ENCODE data around the gene SEPTIN8. TPM values are rescaled to one million over a fixed set of nuclear protein-coding genes. Genes with fewer than 3 reads are reported as not detected.

SEPTIN8 gene
- 10 to 100 TPM; 25.2 to 27.1 TPM for total RNA-seq

GRCh38 chr5:132777209-132778069, at the start of gene SEPTIN8:
Gene SEPTIN8 (minus strand): TSS chr5:132777239. CDS start chr5:132777137, 102 bp downstream.
- ChIA-PET POLR2A (interaction anchor here (0.8 to 1.3 kb wide), 3 partner anchors 14 to 27 kb away, joined by 3 to 7 read pairs (median 4); no protein-coding TSS in a partner anchor), CTCF (interaction anchor here (2.8 to 2.9 kb wide), 2 partner anchors 31 to 42 kb away, joined by 9 to 12 read pairs; partner anchors contain the start of gene CCNI2)
- no peak for TF ChIP-seq CTCF (IDR thresholded peaks at IDR 0.05)
- intact Hi-C loops (cut with micrococcal nuclease) = no loop called here
- H3K9me3 Mint-ChIP-seq = no peaks in the 10 kb centered on the region
- peak; percentile 52 for DNase-seq
- peaks cover 8% of the 10 kb centered on the region for H3K4me1 Mint-ChIP-seq (ENCODE audit: low read depth)
- no peak within 1 kb of the TSS for H3K27ac Mint-ChIP-seq
- peak within 1 kb of the TSS; percentile 67 for H3K4me3 Mint-ChIP-seq
- H3K36me3 Mint-ChIP-seq (ENCODE audit: low read depth) = no peaks in the 10 kb centered on the region
- peak; percentile 74 for ATAC-seq
- H3K27me3 Mint-ChIP-seq = peaks cover 20% of the 10 kb centered on the region

GRCh38 chr5:132826424-132827082, 49.5 kb upstream of the SEPTIN8 start:
- POLR2A ChIA-PET = interaction anchor here (2.1 kb wide), 1 partner anchor 13 kb away, joined by 9 read pairs; the partner anchor contains the start of gene SOWAHA
- H3K36me3 Mint-ChIP-seq (ENCODE audit: low read depth) = no peaks in the 10 kb centered on the region
- H3K27ac Mint-ChIP-seq = no peak overlapping the region
- ATAC-seq (no peak), DNase-seq (no peak)
- H3K4me1 Mint-ChIP-seq (ENCODE audit: low read depth) = peaks cover 7% of the 10 kb centered on the region
- H3K27me3 Mint-ChIP-seq = peaks cover 58% of the 10 kb centered on the region
- CTCF ChIA-PET = interaction anchor here (0.6 to 3.2 kb wide), 7 partner anchors 12 to 326 kb away, joined by 3 to 15 read pairs (median 3); partner anchors contain the start of gene HSPA4
- intact Hi-C loops (cut with micrococcal nuclease) = loop anchor here (10.0 kb wide), 1 partner anchor 442 kb away; no protein-coding TSS in a partner anchor
- no peaks in the 10 kb centered on the region for H3K9me3 Mint-ChIP-seq
- TF ChIP-seq CTCF (IDR thresholded peaks at IDR 0.05) = no peak
- H3K4me3 Mint-ChIP-seq = peak overlapping the region; percentile 41

GRCh38 chr5:132825834-132826391, 48.9 kb upstream of the SEPTIN8 start:
- Mint-ChIP-seq H3K4me1 (ENCODE audit: low read depth) (peaks cover 6% of the 10 kb centered on the region), H3K36me3 (ENCODE audit: low read depth) (no peaks in the 10 kb centered on the region), H3K4me3 (peak overlapping the region; percentile 41), H3K9me3 (no peaks in the 10 kb centered on the region), H3K27me3 (peaks cover 56% of the 10 kb centered on the region), H3K27ac (no peak overlapping the region)
- peak; percentile 51 for DNase-seq
- POLR2A ChIA-PET = interaction anchor here (2.1 kb wide), 1 partner anchor 12 kb away, joined by 9 read pairs; the partner anchor contains the start of gene SOWAHA
- peak; percentile 45 for ATAC-seq
- intact Hi-C loops (cut with micrococcal nuclease) = loop anchor here (10.0 kb wide), 1 partner anchor 441 kb away; no protein-coding TSS in a partner anchor
- CTCF ChIA-PET = interaction anchor here (0.6 to 3.2 kb wide), 8 partner anchors 11 to 325 kb away, joined by 3 to 15 read pairs (median 3); partner anchors contain the start of gene HSPA4
- TF ChIP-seq CTCF (IDR thresholded peaks at IDR 0.05) = no peak

GRCh38 chr5:132825033-132825833, 48.2 kb upstream of the SEPTIN8 start:
- Mint-ChIP-seq H3K4me1 (ENCODE audit: low read depth) (peaks cover 6% of the 10 kb centered on the region), H3K9me3 (no peaks in the 10 kb centered on the region), H3K27ac (no peak overlapping the region), H3K4me3 (peak overlapping the region; percentile 32), H3K36me3 (ENCODE audit: low read depth) (no peaks in the 10 kb centered on the region), H3K27me3 (peaks cover 56% of the 10 kb centered on the region)
- ATAC-seq (peak; percentile 6), DNase-seq (no peak)
- TF ChIP-seq CTCF (IDR thresholded peaks at IDR 0.05) = no peak
- intact Hi-C loops (cut with micrococcal nuclease) = loop anchor here (10.0 kb wide), 1 partner anchor 440 kb away; no protein-coding TSS in a partner anchor
- ChIA-PET CTCF (interaction anchor here (0.8 to 3.2 kb wide), 4 partner anchors 11 to 299 kb away, joined by 3 to 15 read pairs (median 9); no protein-coding TSS in a partner anchor), POLR2A (interaction anchor here (1.3 to 2.1 kb wide), 2 partner anchors 12 to 200 kb away, joined by 3 to 9 read pairs; partner anchors contain the start of gene SOWAHA)

All from activated CD8-positive, alpha-beta T cell treated with anti-CD3 and anti-CD28 coated beads for 36 hours (primary cell).